Right lung (tissue), 5 donors: ENCODE data around the gene PRPF31. TPM values are rescaled to one million over a fixed set of nuclear protein-coding genes. Genes with fewer than 3 reads are reported as not detected.

Experiments
- DNase-seq, 2 donors: peaks; one replicate each; pipeline ENCODE4 v3.0.0-alpha.2; 2013
- polyA plus RNA-seq, 5 donors: library from polyadenylated mRNA; unstranded; fragments of 120-200 nt; gene quantifications; one replicate each; pipeline versions ENCODE4 v1.2.1 to v1.2.3, GENCODE V29; 2013; ENCODE audit warnings: inconsistent platforms in 1 of 5, low replicate concordance in 1 of 5; ENCODE audit not compliant: insufficient read length in 5 of 5, insufficient read depth in 1 of 5

The PRPF31 gene
- polyA plus RNA-seq, 5 donors = 50.3 to 71.0 (median 60.2) TPM

DNA sequence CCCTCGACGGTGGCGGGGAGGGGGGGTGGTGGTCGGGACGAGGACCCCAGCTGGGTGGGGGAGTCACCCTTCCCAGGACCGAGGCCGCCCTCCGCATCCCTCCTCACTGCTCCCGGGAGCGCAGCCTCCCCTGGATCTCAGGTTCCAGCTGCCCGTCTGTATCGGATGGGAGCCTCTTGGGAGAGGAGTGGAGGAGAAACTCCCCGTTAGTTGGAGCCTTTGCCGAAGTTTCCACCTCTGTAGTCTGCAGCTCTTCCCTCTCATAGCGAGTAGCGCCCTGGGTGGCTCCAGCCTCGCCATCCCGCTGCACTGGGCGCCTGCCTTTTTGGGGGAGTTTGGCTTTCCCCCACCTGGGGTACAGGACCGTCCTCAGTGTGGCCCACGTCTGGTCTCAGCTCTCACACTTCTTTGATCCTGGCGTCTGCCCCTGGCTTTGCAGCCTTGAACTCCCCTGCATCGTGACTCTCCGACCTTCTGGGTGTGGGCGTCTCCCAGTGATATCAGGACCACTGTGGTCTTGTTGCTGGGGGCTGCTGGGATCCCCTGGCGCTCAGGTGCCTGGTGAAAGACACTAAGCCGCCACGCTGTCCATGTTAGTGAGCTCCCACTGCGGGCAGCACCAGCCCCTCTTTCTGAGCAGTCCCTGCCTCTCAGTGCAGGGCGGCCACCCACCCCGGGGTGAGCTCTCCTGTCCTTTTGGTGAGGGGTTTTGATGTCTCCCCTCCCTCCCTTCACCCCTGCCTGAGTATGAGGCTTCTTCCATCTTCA lies 23.1 kb downstream of the PRPF31 start:
- DNase-seq = no peak

DNA sequence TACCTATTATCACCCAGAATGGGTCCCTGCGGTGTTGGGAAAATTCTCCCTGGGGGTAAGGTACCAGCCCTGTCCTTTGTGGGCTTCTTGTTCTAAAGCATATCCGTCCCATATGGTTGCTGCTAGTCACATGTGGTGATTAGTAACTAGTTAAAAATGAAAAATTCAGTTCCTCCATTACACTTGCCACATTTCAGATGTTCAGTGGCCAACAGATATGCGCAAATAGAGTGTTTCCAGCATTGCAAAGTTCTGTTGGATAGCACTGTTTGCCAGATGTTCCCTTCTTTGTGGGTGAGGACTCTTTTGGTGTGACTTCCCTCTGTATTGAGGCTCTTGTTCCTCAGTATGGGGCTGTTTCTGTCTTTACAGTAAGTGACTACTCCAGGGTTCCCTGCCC lies 25.8 kb downstream of the PRPF31 start:
- no peak for DNase-seq

DNA sequence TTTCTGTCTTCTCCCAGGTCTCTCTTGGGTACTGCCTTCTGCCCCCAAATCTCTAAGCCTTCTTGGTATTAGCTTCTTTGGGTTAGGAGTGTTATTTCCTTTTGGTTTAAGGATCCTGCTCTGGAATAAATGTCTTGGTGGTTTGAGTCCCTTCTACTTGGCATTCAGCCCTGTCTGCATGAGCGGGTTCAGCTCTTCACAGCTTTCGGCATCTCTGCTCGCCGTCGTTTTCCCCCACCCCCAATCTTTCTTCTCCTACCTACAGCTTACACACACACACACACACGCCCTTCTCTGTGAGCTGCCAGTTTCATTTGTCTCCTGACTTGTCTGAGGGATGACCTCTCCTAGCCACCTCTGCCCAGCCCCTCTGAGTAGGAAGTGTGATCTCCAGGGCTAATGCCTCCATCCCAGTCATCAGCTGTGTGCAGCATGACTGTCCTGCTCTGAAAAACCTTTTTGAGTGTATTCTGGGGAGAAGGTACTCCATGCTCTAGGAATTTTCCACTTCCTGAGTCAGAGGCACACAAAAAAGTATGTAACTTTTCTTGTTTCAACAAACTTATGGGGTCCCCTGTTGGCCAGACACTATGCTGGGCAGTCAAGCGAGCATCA lies 26.7 kb downstream of the PRPF31 start:
- DNase-seq = no peak

DNA sequence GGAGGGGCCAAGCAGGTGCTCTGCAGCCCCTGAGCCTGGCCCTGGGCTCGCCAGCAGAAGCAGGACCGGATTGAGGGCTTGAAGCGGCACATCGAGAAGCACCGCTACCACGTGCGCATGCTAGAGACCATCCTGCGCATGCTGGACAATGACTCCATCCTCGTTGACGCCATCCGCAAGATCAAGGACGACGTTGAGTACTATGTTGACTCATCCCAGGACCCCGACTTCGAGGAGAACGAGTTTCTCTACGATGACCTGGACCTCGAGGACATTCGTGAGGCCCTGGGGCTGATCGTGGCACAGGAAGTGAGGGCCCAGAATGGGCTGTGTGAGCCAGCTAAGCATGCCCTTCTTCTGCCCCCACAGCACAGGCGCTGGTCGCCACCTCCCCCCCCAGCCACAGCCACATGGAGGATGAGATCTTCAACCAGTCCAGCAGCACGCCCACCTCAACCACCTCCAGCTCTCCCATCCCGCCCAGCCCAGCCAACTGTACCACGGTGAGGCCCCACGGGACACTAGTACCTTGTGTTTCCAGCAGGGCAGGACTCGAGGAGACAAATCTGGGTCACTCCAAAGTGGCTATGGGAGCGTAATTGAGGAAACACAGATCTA lies 30.1 kb downstream of the PRPF31 start:
- no peak for DNase-seq

DNA sequence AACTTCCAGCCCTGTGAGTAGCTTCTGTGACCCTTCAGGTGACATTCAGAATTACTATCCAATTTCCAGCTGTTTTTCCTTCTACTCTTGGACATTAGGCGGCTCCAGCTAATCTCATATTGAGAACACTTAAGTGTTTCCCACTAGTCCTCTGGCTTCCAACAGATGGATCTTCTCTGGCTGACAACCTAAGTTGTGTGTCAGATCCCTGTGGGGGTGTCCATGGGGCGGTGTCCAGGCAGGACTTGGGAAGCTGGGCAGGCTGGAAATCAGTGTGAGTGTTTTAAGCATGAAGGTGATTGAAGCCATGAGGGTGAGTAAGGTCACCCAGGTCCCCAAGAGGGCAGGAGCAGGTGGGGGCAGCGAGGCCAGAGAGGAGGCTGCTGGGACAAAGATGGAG lies 32.1 kb downstream of the PRPF31 start:
- DNase-seq = no peak

DNA sequence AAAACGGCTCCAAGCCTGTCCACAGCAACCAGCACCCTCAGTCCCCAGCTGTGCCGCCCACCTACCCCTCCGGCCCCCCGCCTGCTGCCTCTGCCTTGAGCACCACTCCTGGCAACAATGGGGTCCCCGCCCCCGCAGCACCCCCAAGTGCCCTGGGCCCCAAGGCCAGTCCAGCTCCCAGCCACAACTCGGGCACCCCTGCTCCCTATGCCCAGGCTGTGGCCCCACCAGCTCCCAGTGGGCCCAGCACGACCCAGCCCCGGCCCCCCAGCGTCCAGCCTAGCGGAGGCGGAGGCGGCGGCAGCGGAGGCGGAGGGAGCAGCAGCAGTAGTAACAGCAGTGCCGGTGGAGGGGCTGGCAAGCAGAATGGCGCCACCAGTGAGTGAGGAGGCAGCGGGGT lies 32.6 kb downstream of the PRPF31 start:
- no peak for DNase-seq

DNA sequence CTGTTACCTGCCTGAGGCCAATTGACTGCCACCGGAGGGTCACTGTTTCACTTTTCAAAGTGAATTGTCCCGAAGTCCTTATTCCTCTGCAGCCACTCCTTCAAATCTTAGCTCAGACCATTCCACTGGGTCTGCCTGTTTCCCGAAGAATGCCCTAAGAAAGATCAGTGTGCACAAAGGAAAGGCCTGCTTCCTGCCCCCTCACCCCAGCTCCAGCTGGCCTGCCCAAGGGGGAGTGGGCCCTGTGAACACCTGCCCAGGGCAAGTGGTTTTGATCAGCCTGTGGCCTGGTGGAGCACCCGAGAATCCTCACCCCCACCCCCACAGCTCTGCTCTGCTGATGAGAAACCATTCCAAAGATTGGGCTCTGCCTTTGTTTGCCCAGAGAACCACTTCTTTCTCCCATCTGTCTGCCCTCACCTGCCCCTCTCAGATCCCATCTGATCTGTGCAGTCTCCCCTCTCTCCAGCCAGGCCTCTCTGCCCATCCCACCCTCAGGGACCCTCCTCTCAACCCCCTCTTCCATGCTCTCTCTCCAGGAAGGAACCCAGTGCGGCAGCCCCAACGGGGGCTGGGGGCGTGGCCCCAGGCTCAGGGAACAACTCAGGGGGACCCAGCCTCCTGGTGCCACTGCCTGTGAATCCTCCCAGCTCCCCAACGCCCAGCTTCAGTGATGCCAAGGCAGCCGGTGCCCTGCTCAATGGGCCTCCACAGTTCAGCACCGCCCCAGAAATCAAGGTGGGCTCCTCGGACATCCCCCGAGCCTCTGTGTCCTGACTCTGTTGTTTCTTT lies 33.7 kb downstream of the PRPF31 start:
- DNase-seq = no peak

DNA sequence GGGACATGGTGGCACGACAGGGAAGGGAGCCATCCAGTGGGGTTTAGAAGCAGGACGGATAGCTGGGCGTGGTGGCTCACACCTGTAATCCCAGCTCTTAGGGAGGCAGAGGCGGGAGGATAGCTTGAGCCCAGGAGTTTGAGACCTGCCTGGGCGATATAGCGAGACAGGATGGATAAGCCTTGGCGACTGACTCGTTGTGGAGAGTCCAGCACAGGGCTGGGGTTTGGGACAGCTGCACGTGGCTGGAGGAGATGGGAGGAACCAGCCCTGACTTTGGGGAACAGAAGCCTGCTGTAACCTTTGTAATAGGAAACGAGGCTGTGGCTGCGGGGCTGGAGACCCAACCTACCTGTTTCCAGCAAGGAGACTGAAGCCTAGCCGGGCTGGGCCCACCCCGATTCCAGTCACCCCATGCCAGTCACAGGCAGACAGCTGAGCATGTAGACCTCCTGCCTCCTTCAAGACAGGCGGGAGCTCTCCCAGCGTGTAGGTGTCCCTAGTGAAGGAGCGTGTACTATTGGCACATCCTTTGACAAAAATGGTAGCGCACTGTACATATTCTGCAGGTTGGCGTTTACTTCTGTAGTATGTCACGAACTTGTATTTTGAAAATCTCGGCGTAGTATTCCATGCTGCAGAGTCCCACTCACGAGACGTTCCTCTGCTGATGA lies 35.9 kb downstream of the PRPF31 start:
- no peak for DNase-seq

DNA sequence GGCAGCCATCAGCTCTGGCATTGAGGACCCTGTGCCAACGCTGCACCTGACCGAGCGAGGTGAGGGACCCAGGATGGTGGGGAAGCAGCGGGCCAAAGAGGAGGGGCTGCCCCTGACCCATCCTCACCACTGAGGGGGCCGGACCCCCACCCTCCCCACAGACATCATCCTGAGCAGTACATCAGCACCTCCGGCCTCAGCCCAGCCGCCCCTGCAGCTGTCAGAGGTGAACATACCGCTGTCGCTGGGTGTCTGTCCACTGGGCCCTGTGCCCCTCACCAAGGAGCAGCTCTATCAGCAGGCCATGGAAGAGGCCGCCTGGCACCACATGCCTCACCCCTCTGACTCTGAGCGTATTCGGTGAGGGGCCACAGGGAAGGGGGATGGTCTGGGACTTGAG lies 36.7 kb downstream of the PRPF31 start:
- DNase-seq = no peak

DNA sequence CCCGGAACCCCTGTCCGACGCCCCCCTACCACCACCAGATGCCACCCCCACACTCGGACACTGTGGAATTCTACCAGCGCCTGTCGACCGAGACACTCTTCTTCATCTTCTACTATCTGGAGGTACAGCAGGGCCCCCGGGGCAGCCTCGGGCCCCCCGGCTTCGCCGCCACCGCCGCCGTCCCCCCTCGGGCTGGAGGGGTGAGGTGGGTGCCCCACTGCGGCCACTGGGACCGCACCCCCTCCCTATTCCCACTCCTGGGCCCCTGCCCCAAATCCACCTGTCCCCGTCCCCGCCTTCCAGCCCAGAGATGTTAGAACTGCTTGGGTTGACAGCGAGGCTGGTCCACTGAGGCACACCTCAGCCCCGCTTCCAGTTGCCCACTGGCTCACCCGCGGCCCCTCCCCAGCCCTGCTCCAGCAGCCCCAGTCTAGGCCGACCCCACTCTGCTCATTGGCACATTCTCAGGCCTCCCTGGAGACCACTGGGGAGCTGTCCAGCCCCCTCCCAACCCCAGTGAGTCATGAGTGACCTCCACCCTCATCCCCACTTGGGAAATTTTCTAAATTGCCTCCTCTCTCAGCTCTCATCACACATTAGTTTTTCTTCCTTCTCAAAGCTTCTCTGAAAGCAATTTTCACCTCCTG lies 37.4 kb downstream of the PRPF31 start:
- no peak for DNase-seq

DNA sequence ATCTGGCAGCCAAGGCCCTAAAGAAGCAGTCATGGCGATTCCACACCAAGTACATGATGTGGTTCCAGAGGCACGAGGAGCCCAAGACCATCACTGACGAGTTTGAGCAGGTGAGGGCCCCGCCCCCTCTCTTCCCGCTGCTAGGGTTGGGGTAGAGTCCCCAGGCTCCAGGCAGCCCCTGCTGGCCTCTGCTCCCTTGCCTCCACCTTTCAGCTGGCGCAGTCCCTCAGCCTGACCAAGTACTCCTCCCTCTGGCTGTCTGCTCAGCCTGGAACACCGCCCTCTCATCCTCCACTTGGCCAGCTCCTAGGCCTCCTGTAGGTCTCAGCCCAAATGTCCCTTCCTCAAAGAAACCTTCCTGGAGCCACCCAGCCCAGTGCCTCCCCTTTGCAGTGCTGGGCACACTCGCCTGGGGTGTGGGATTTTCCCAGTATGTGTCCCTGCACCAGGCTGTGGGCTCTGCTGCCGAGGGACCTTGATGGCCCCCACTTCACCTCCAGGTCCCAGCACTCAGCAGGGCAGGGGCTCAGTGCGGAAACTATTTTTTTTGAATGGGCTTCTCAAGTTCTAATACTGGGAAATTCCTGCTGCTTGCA lies 38.3 kb downstream of the PRPF31 start:
- no peak for DNase-seq

DNA sequence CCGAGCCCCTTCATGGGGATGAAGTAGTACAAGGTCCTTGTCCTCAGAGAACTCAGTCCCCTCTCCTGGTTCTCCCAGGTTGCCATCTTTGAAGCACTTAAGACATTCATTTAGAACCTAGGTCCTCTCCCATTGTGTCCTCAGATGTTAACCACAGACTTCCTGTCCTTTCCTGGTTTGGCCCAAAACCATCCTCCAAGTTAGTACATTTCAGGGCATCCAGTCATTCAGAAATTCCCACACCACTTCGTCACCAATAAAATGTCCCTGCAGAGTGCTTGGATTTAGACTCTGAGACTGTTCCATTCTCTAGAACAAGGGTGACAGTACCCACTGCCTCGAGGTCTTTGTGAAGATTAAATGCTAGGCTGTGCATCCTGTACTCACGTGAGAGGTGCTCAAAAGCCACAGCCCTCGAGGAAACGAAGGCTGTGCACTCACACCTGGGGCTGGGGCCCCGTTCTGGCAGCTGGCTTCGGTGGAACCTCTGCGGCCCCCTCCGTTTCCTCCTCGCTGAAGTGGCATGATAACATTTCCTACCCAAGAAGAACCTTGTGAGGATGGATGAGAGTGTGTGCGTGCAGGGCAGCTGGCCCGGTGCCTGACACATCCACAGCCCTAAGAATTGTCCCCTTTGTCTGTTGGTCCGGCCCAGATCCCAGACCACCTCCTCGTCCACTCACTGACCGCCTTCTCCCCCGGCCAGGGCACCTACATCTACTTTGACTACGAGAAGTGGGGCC lies 39.2 kb downstream of the PRPF31 start:
- DNase-seq = no peak

DNA sequence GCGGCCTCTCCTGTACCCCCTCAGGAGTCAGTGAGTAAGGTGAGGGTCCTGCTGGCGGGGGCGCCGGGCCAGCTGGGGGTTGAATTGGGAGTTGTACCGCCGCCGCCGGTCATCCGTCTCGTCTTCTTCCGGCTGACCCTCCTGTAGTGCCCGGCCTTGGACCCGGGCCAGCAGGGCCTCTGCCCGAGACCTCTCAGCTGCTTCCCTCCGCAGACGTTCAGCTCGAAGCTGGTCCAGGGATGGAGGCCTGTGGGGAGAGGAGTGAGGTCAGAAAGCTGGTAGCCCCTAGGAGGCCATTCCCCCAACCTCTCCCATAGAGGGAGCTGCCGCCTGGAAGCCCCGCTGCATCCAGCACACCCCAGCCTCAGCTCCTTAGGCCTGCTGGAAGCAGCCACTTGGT lies 40.1 kb downstream of the PRPF31 start:
- DNase-seq = no peak

DNA sequence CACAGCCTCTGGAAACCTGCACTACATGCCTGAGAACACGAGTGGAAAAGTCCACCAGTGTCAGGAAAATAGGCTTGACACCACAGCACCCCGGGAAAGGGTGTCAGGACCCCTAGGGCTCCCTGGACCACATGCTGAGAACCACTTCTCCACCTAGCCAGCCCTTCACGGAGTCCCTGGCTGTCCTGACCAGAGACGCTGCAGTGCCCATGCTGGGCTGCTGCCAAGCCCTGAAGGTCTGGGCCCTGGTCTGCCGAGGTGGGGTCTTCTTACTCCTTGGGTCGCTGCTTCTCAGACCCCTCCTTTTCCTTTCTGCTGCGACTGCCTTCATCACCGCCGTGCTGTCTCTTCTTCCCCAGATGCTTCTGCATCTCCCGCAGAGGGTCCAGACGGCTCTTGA lies 40.9 kb downstream of the PRPF31 start:
- DNase-seq = no peak

DNA sequence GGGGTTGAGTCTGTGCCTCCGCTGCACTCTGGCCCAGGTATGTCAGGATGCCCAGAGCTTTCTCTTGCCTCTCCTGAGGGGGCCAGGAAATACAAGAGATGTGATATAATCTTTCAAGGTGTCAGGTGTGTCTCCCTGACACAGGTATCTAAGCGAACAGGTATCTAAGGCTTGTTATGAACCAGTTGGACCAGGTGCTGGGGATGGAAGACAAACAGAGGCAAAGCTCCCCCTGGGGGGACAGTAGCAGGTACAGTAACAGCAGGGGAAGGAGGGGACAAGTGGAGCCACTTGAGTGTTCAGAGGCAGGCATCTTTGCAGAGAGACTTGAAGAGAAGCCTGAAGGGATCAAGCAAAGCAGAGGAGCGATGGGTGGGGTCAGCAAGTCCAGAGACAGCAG lies 41.4 kb downstream of the PRPF31 start:
- no peak for DNase-seq

DNA sequence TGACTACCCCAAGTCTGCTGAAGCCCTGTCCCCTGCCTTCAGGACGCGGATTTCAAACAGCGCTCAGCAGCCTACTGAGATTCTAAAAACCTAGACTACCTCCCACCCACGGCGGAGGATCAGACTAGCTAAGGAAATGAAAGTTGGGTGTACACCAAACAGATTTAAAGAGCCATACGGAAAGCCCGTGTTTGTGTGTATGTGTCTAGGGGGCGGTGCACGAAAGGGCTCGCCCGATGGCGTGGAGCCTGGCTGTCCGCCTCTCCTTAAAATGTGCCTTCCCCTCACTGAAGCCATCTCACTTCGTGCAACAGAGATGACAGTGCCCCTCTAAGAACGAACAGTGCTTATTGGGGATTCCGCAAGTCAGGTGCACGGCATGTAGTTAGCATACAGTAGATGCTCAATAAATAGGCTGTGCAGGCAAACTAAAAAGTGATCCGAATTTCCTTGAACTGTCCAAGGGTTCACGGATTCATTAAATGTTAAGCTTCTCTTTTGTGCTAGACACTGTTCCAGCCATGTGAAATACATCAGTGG lies 43.3 kb downstream of the PRPF31 start:
- no peak for DNase-seq

DNA sequence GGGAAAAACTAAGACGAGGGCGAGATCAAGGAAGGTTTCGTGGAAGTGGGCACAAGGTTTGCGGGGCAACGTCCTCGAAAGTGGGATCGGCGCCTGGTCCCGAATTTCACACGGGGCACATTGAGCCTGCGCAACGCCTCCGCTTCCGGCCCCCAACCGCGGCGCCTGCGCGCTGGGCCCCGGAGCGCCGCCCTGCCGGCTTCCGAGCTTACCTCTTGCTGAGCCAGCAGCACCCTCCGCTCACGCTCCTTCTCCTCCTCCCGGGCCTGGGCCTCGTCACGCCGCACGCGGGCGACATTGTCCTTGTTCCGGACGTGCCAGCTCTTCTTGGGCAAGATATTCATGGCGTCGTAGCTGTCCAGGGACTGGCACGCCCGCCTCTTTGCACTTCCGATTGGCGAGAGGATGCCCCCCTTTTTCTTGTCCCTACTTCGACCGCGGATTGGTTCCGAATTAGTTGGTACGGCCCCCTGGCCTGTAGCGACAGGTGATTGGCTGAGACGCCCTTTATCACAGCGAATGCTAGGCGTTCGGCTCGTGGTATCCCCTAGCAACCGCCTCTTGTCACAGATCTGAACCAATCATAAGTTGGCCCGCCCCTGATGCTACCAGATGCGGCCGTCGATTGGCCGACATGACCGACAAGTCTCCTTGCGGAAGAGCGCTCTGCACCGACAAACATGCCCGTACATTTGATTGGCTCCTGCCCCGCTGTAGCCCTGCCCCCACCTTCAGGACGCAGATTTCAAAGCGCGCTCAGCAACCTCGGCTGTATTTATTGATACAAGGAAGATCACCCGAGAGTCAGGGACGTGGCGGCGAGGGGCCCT lies 44.0 kb downstream of the PRPF31 start, which contains the start of gene LENG1:
LENG1 (minus strand) TSS at position 370 of the 830 bp plus-strand sequence; CDS start at position 344, 26 bp downstream.
- peak; percentile 99 to 100 for DNase-seq

DNA sequence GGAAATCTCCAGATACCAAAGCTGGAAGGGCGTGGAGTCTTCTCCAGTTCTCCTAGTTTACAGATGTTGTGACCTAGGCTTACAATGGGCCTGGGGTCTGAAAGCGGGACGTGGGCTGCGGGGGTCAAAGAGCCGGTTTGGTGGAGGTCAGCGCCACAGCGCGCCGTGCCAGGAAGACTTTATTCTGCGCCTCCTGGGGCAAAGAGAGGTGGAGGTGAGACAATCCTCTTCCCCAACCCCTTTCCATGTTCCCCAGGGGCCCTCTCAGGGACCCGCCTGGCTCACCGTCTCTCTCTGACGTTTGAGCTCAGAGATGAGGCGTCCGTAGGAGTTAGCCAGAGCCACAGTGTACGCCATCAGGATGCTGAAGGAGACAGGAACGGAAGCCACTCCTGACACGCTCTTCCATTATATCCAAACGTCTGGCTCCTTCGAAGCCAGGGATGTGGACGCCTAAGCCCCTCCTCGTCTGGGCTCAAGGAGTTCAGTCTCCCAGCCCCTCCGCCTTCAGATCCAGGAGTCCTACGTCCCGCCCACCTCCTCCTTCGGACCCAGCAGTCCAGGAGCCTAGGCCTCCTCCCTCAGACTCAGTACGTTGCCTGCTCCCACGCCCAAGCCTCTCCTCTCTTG lies 44.7 kb downstream of the PRPF31 start:
- DNase-seq = peak in 1 of 2 donors; percentile 19
